NOMO-1 treated with DMSO at 0.1 percent for 48 hours (cell line): ENCODE data around the gene FAM3C.

Experiments
- DNase-seq: peaks from one replicate; lab custom pipeline; 2025; ENCODE audit not compliant: unreplicated experiment; lab: John Stamatoyannopoulos, UW

FAM3C gene

GRCh38 chr7:121382473-121382872, 13.6 kb downstream of the FAM3C start:
- DNase-seq: no peak

- no peak for DNase-seq
Measured at GRCh38 chr7:121379930-121380329, 16.2 kb downstream of the FAM3C start.

- no peak for DNase-seq
Measured at GRCh38 chr7:121376979-121377378, 19.1 kb downstream of the FAM3C start.

GRCh38 chr7:121373177-121373576, 22.9 kb downstream of the FAM3C start:
- no peak for DNase-seq

GRCh38 chr7:121372376-121373010, 23.6 kb downstream of the FAM3C start:
- DNase-seq: no peak

GRCh38 chr7:121371883-121372282, 24.2 kb downstream of the FAM3C start:
- DNase-seq: no peak

GRCh38 chr7:121371367-121371766, 24.7 kb downstream of the FAM3C start:
- DNase-seq: no peak

- no peak for DNase-seq
Measured at GRCh38 chr7:121369462-121369861, 26.6 kb downstream of the FAM3C start.

- no peak for DNase-seq
Measured at GRCh38 chr7:121366852-121367431, 29.2 kb downstream of the FAM3C start.

- DNase-seq: no peak
Measured at GRCh38 chr7:121360564-121360963, 35.5 kb downstream of the FAM3C start.

- DNase-seq: no peak
Measured at GRCh38 chr7:121355574-121355973, 40.5 kb downstream of the FAM3C start.

- no peak for DNase-seq
Measured at GRCh38 chr7:121352323-121352722, 43.8 kb downstream of the FAM3C start.

- DNase-seq: no peak
Measured at GRCh38 chr7:121351682-121352081, 44.4 kb downstream of the FAM3C start.

- no peak for DNase-seq
Measured at GRCh38 chr7:121344497-121344896, 51.6 kb downstream of the FAM3C start.

- no peak for DNase-seq
Measured at GRCh38 chr7:121344093-121344492, 52.0 kb downstream of the FAM3C start.

GRCh38 chr7:121343302-121343701, 52.8 kb downstream of the FAM3C start:
- DNase-seq: no peak

- no peak for DNase-seq
Measured at GRCh38 chr7:121342631-121343030, 53.5 kb downstream of the FAM3C start.

GRCh38 chr7:121341933-121342332, 54.2 kb downstream of the FAM3C start:
- DNase-seq: no peak

- no peak for DNase-seq
Measured at GRCh38 chr7:121339082-121339481, 57.0 kb downstream of the FAM3C start.

GRCh38 chr7:121337398-121337797, 58.7 kb downstream of the FAM3C start:
- DNase-seq: no peak

GRCh38 chr7:121336579-121336978, 59.5 kb downstream of the FAM3C start:
- DNase-seq: no peak

GRCh38 chr7:121334875-121335648, 61.0 kb downstream of the FAM3C start:
- DNase-seq: no peak
